Middle frontal gyrus (tissue), 1 donor: ENCODE measurements around the gene GALK2.
"Not testable (repeated sequence)": the region's sequence is repeated elsewhere in the genome, so short reads cannot be mapped to it uniquely, and the experiment has no call there.

Experiments used
- DNase-seq: peaks from one replicate; pipeline ENCODE4 v3.0.0-alpha.2; 2015; ENCODE audit warnings: low spot score; ENCODE audit errors: extremely low spot score

GALK2 gene

GRCh38 chr15:49328941-49329340 lies 158.9 kb downstream of the GALK2 start:
- no peak for DNase-seq

- DNase-seq = no peak
Observed at GRCh38 chr15:49330166-49330565, 160.1 kb downstream of the GALK2 start.

- no peak for DNase-seq
Observed at GRCh38 chr15:49331442-49331841, 161.4 kb downstream of the GALK2 start.

- no peak for DNase-seq
Observed at GRCh38 chr15:49331951-49332350, 161.9 kb downstream of the GALK2 start.

GRCh38 chr15:49339656-49340055 lies 169.6 kb downstream of the GALK2 start:
- no peak for DNase-seq

- DNase-seq = no peak
Observed at GRCh38 chr15:49343546-49343945, 173.5 kb downstream of the GALK2 start.

- DNase-seq = not testable (repeated sequence)
Observed at GRCh38 chr15:49354439-49354838, 184.4 kb downstream of the GALK2 start.

- no peak for DNase-seq
Observed at GRCh38 chr15:49361370-49361769, 191.3 kb downstream of the GALK2 start.

GRCh38 chr15:49366496-49366895 lies 196.4 kb downstream of the GALK2 start:
- no peak for DNase-seq

- DNase-seq = no peak
Observed at GRCh38 chr15:49370782-49371181, 200.7 kb downstream of the GALK2 start.

- no peak for DNase-seq
Observed at GRCh38 chr15:49372366-49372765, 202.3 kb downstream of the GALK2 start.

GRCh38 chr15:49379996-49380395 lies 209.9 kb downstream of the GALK2 start:
- no peak for DNase-seq

- no peak for DNase-seq
Observed at GRCh38 chr15:49380912-49381311, 210.9 kb downstream of the GALK2 start.
